HepG2 (cell line): ENCODE measurements around the gene WWP2. TPM values are rescaled to one million over a fixed set of nuclear protein-coding genes. Genes with fewer than 3 reads are reported as not detected.

Experiments
- ATAC-seq: fragments of 200-7000 bp; cut with Tn5 transposase; 3 replicates; pipeline ENCODE4 v1.9.1; 2020; ENCODE audit warnings: mild to moderate bottlenecking, moderate library complexity
- BruUV-seq: library from RNA; stranded (reverse); fragments of 400-500 nt; replicated peaks from 2 replicates; lab custom pipeline; 2021; lab: Mats Ljungman, UMichigan
- CTCF ChIA-PET: fragments of 300-600 bp; formaldehyde crosslinking; extraction: SDS; loops from one replicate; lab custom pipeline; 2021; ENCODE audit warnings: low total read pairs, inconsistent platforms, low intra/inter-chr PET ratio; lab: Yijun Ruan, JAX
- POLR2A ChIA-PET: fragments of 350-600 bp; sonication (Branson Sonifier 250); formaldehyde crosslinking; loops from one replicate; lab custom pipeline; 2020; ENCODE audit warnings: antibody characterized with exemption, inconsistent platforms; lab: Yijun Ruan, JAX
- DNase-seq: peaks from one replicate; pipeline ENCODE4 v3.0.0-alpha.2; 2015; ENCODE audit warnings: low spot score
- FAIRE-seq: peaks from 3 replicates; lab custom pipeline; 2011; peaks lifted over from hg19 to GRCh38; lab: Jason Lieb, UNC
- H2AFZ ChIP-seq: one replicate; pipeline ENCODE4 v1.6.1; 2011; ENCODE audit warnings: low read length, inconsistent platforms
- H3K27ac ChIP-seq: fragments of 300-600 bp; 3 replicates; pipeline ENCODE4 v1.8.0; 2011; ENCODE audit warnings: mixed run types, mild to moderate bottlenecking, mixed read lengths, low read length, inconsistent platforms; ENCODE audit not compliant: insufficient read depth; ENCODE audit errors: extremely low read length
- H3K27me3 ChIP-seq, 2 experiments: fragments of 200-600 bp in 1 of 2; 2 replicates in 1 of 2; 3 replicates in 1 of 2; pipeline versions ENCODE4 v1.6.0 to v1.8.0; 2011; ENCODE audit warnings: low read length in 2 of 2, mild to moderate bottlenecking in 2 of 2, moderate library complexity in 2 of 2, inconsistent platforms in 1 of 2; ENCODE audit not compliant: insufficient read depth in 2 of 2, control insufficient read depth in 1 of 2
- H3K36me3 ChIP-seq, 2 experiments: fragments of 200-600 bp in 1 of 2; replicated peaks in 1 of 2; 2 replicates in 1 of 2; 3 replicates in 1 of 2; pipeline versions ENCODE4 v1.5.1 to v1.8.0; 2011; ENCODE audit warnings: low read length in 2 of 2, inconsistent platforms in 1 of 2; ENCODE audit not compliant: insufficient read depth in 2 of 2, control insufficient read depth in 1 of 2
- H3K4me1 ChIP-seq: 2 replicates; pipeline ENCODE4 v1.5.1; 2012; ENCODE audit warnings: low read length, inconsistent platforms; ENCODE audit not compliant: insufficient read depth
- H3K4me2 ChIP-seq: 2 replicates; pipeline ENCODE4 v1.6.0; 2011; ENCODE audit warnings: low read depth, low read length, inconsistent platforms
- H3K4me3 ChIP-seq, 3 experiments: fragments of 200-600 bp in 1 of 3; sonication (generic), shearing (Covaris generic) in 1 of 3; replicated peaks in 1 of 3; 2 replicates each; pipeline ENCODE4 v1.5.1; 2011 to 2016; ENCODE audit warnings: low read length in 3 of 3, inconsistent platforms in 2 of 3, low read depth in 2 of 3, mild to moderate bottlenecking in 2 of 3, control low read depth in 1 of 3, mixed read lengths in 1 of 3; ENCODE audit not compliant: insufficient read depth in 1 of 3
- H3K79me2 ChIP-seq: one replicate; pipeline ENCODE4 v1.6.1; 2011; ENCODE audit warnings: low read length, inconsistent platforms; ENCODE audit not compliant: insufficient read depth
- H3K9ac ChIP-seq: 2 replicates; pipeline ENCODE4 v1.6.0; 2011; ENCODE audit warnings: mild to moderate bottlenecking, low read depth, low read length, inconsistent platforms; ENCODE audit not compliant: insufficient read depth
- H3K9me3 ChIP-seq: 2 replicates; pipeline ENCODE4 v1.5.1; 2012; ENCODE audit warnings: mild to moderate bottlenecking, low read length
- H4K20me1 ChIP-seq: 2 replicates; pipeline ENCODE4 v1.6.0; 2011; ENCODE audit warnings: inconsistent platforms, mild to moderate bottlenecking, low read length, moderate library complexity; ENCODE audit not compliant: insufficient read depth
- AGO2 ChIP-seq: fragments of 200-400 bp; formaldehyde crosslinking; optimal IDR thresholded peaks from 2 replicates; pipeline ENCODE3; 2017; ENCODE audit warnings: mild to moderate bottlenecking, low read depth, low read length, moderate library complexity
- CENPT ChIP-seq: sonication (generic); formaldehyde crosslinking; IDR thresholded peaks from 2 replicates; pipeline ENCODE4 v1.8.0; 2022; ENCODE audit warnings: low read depth, mild to moderate bottlenecking, moderate library complexity, missing genetic modification reagents
- FOXA3 ChIP-seq: IDR thresholded peaks from 2 replicates; pipeline ENCODE4 v1.6.1; 2016; ENCODE audit warnings: missing genetic modification reagents, missing compliant biosample characterization
- FOXK1 ChIP-seq: sonication (generic); formaldehyde crosslinking; IDR thresholded peaks from 2 replicates; pipeline ENCODE4 v1.4.0; 2020; ENCODE audit warnings: low read depth, missing genetic modification reagents, borderline replicate concordance
- FOXK2 ChIP-seq: fragments of 450-650 bp; IDR thresholded peaks from 2 replicates; pipeline ENCODE4 v1.6.1; 2016
- HCFC1 ChIP-seq: fragments of 150-350 bp; IDR thresholded peaks from 2 replicates; pipeline ENCODE4 v1.6.1; 2014; ENCODE audit warnings: low read depth, low read length
- HMGA1 ChIP-seq: sonication (generic); formaldehyde crosslinking; conservative IDR thresholded peaks from 2 replicates; pipeline ENCODE4 v1.4.0; 2020; ENCODE audit warnings: missing genetic modification reagents
- JUND ChIP-seq: sonication (generic); formaldehyde crosslinking; IDR thresholded peaks from 2 replicates; pipeline ENCODE4 v1.8.0; 2022; ENCODE audit warnings: mild to moderate bottlenecking, missing genetic modification reagents
- KDM5A ChIP-seq: fragments of 200-600 bp; sonication (generic); IDR thresholded peaks from 2 replicates; pipeline ENCODE4 v1.7.0; 2018; ENCODE audit warnings: antibody characterized with exemption, mild to moderate bottlenecking, low read length, borderline replicate concordance
- KLF6 ChIP-seq: IDR thresholded peaks from 2 replicates; pipeline ENCODE4 v1.8.0; 2016; ENCODE audit warnings: missing biosample characterization, missing genetic modification reagents
- MAFF ChIP-seq: IDR thresholded peaks from 2 replicates; pipeline ENCODE4 v1.6.1; 2011; ENCODE audit warnings: low read depth, low read length, improper control_type of control experiment
- MIER3 ChIP-seq: IDR thresholded peaks from 2 replicates; pipeline ENCODE4 v1.6.1; 2016; ENCODE audit warnings: missing compliant biosample characterization, borderline replicate concordance
- MYPOP ChIP-seq: sonication (generic); formaldehyde crosslinking; IDR thresholded peaks from 2 replicates; pipeline ENCODE4 v1.8.1; 2023; ENCODE audit warnings: mild to moderate bottlenecking, moderate library complexity, missing genetic modification reagents
- POLR2A ChIP-seq, 2 experiments: IDR thresholded peaks; 2 replicates each; pipeline ENCODE4 v1.6.1; 2011; ENCODE audit warnings: low read depth in 2 of 2, low read length in 2 of 2, mild to moderate bottlenecking in 1 of 2, moderate library complexity in 1 of 2; ENCODE audit not compliant: insufficient read depth in 1 of 2
- POLR2G ChIP-seq: fragments of 200-400 bp; formaldehyde crosslinking; IDR thresholded peaks from 2 replicates; pipeline ENCODE4 v1.6.1; 2018; ENCODE audit warnings: mild to moderate bottlenecking, low read depth, low read length, moderate library complexity
- PREB ChIP-seq: sonication (generic); formaldehyde crosslinking; IDR thresholded peaks from 2 replicates; pipeline ENCODE4 v1.4.0; 2020; ENCODE audit warnings: missing genetic modification reagents
- PRMT3 ChIP-seq: sonication (generic); formaldehyde crosslinking; IDR thresholded peaks from 2 replicates; pipeline ENCODE4 v1.8.1; 2022; ENCODE audit warnings: low read depth, mild to moderate bottlenecking, moderate library complexity, missing genetic modification reagents, borderline replicate concordance
- RBM22 ChIP-seq: fragments of 200-400 bp; formaldehyde crosslinking; optimal IDR thresholded peaks from 2 replicates; pipeline ENCODE3; 2017; ENCODE audit warnings: mild to moderate bottlenecking, low read length, moderate library complexity
- SOX6 ChIP-seq, 2 experiments: fragments of 450-650 bp in 1 of 2; sonication (generic) in 1 of 2; formaldehyde crosslinking in 1 of 2; IDR thresholded peaks; 2 replicates each; pipeline versions ENCODE4 v1.4.0 to v1.6.1; 2017 to 2020; ENCODE audit warnings: antibody characterized with exemption in 1 of 2, mild to moderate bottlenecking in 1 of 2, missing genetic modification reagents in 1 of 2
- ZNF441 ChIP-seq: sonication (generic); formaldehyde crosslinking; IDR thresholded peaks from 2 replicates; pipeline ENCODE4 v1.7.0; 2021; ENCODE audit warnings: missing genetic modification reagents, borderline replicate concordance
- ZNF782 ChIP-seq: sonication (generic); formaldehyde crosslinking; IDR thresholded peaks from 2 replicates; pipeline ENCODE4 v1.4.0; 2020; ENCODE audit warnings: missing genetic modification reagents, mild to moderate bottlenecking, borderline replicate concordance
- WGBS: methylation state at CpG from one replicate; pipeline ENCODE4 v1.1.6; 2017; ENCODE audit warnings: low lambda C conversion rate; 5-methylcytosine and 5-hydroxymethylcytosine counted together
- in situ Hi-C: cut with HindIII; loops from 2 replicates; pipeline ENCODE4 v1.10.0; 2017; ENCODE audit warnings: low pct_unique_long_range_greater_than_20kb; ENCODE audit not compliant: extremely low pct_ligation_motif_present
- intact Hi-C: fragments of 100-400 bp; cut with micrococcal nuclease; formaldehyde crosslinking; loops from one replicate; pipeline ENCODE4 v1.10.0; 2022; ENCODE audit not compliant: unreplicated experiment
- polyA plus RNA-seq, 8 experiments: library from polyadenylated mRNA; depleted of rRNA in 3 of 8; stranded (reverse) in 7 of 8; unstranded in 1 of 8; fragments of >200 nt; fragmentation: Illumina TruSeq in 4 of 8; extraction: Trizol in 4 of 8; gene quantifications; 2 replicates each; pipeline versions ENCODE4 v1.2.1 to v1.2.3, GENCODE V29; 2011 to 2016; ENCODE audit warnings: low read depth in 4 of 8, missing spikeins in 1 of 8, mixed read lengths in 1 of 8; ENCODE audit not compliant: insufficient read depth in 1 of 8
- total RNA-seq, 5 experiments: library from RNA; depleted of rRNA; stranded (reverse); fragments of >200 nt; fragmentation: Illumina TruSeq; extraction: Trizol; gene quantifications; 2 replicates each; pipeline ENCODE4 v1.2.3, GENCODE V29; 2016; ENCODE audit warnings: low read depth in 1 of 5

WWP2 gene
- total and polyA plus RNA-seq, 2 of the 13 experiments (the other 11 are each of a cell fraction or from before 2014, with no cell fraction given): 11.4 to 28.2 TPM

- H3K79me2 ChIP-seq: no peaks in the 10 kb centered on the region
- ChIA-PET CTCF (no interaction called here), POLR2A (interaction anchor here (0.8 to 1.0 kb wide), 3 partner anchors 11 to 49 kb away, joined by 3 to 8 read pairs (median 3); partner anchors contain the start of genes NOB1 and WWP2)
- ATAC-seq (peak; percentile 33), FAIRE-seq (no peak), DNase-seq (no peak)
- no peak overlapping the region for H2AFZ ChIP-seq
- H4K20me1 ChIP-seq: no peaks in the 10 kb centered on the region
- peaks cover 24 to 68% of the 10 kb centered on the region in 2 experiments for H3K36me3 ChIP-seq
- intact Hi-C loops: no loop called here
- H3K9ac ChIP-seq: no peak overlapping the region
- H3K9me3 ChIP-seq: no peaks in the 10 kb centered on the region
- BruUV-seq: no TSS peak
- H3K4me1 ChIP-seq: 0 out of 2 replicates have a peak, but pooled peaks cover 1% of the 10 kb centered on the region
- H3K27me3 ChIP-seq: no peaks in the 10 kb centered on the region
- in situ Hi-C loops: loop anchor here (5.0 kb wide), 1 partner anchor 39 kb away; the partner anchor contains the start of gene NOB1
- H3K4me3 ChIP-seq: no peak overlapping the region
- H3K27ac ChIP-seq: no peak overlapping the region
- WGBS: 96% methylated on average over 9 of the region's 9 CpGs
- no peak overlapping the region for H3K4me2 ChIP-seq
- no peak for TF ChIP-seq KLF6 (CRISPR knock-in tag)
- peak; percentile 74 for TF ChIP-seq RBM22
- no peak for TF ChIP-seq HCFC1
- TF ChIP-seq POLR2G: peak; percentile 25; the same call in 1 of the 2 replicates
- no peak for TF ChIP-seq KDM5A
- TF ChIP-seq CENPT (CRISPR knock-in tag): no peak
- no peak for TF ChIP-seq FOXA3 (CRISPR knock-in tag)
- no peak for TF ChIP-seq JUND (CRISPR knock-in tag)
- no peak for TF ChIP-seq HMGA1 (CRISPR knock-in tag)
- no peak for TF ChIP-seq ZNF441 (CRISPR knock-in tag)
- TF ChIP-seq FOXK2: no peak
- TF ChIP-seq FOXK1 (CRISPR knock-in tag): no peak
- no peak for TF ChIP-seq MIER3
- peak; percentile 27 for TF ChIP-seq AGO2
- TF ChIP-seq PRMT3: no peak
- no peak for TF ChIP-seq SOX6 (IDR thresholded peaks at IDR 0.05)
- no peak for TF ChIP-seq SOX6 (CRISPR knock-in tag; IDR thresholded peaks at IDR 0.05)
- no peak for TF ChIP-seq MAFF
- no peak for TF ChIP-seq PREB (CRISPR knock-in tag)
- TF ChIP-seq POLR2A (IDR thresholded peaks at IDR 0.05; ENCODE audit: insufficient read depth in 1 of 2, low read depth in 2 of 2, low read length in 2 of 2): peak in 1 of 2 experiments; percentile 34; a peak in 1 of 4 replicates
- no peak for TF ChIP-seq ZNF782 (CRISPR knock-in tag)
- TF ChIP-seq MYPOP: no peak
These were observed 49.1 kb upstream of the WWP2 start for GRCh38 chr16:69712914-69713581.
